GM19023 (cell line): ENCODE measurements around the gene SNRPB2.

ENCODE experiments used
- ATAC-seq: cut with Tn5 transposase; IDR thresholded peaks from one replicate; pipeline ENCODE4 v1.9.1; 2021; ENCODE audit warnings: mild to moderate bottlenecking, moderate library complexity; ENCODE audit not compliant: unreplicated experiment

SNRPB2 gene

DNA sequence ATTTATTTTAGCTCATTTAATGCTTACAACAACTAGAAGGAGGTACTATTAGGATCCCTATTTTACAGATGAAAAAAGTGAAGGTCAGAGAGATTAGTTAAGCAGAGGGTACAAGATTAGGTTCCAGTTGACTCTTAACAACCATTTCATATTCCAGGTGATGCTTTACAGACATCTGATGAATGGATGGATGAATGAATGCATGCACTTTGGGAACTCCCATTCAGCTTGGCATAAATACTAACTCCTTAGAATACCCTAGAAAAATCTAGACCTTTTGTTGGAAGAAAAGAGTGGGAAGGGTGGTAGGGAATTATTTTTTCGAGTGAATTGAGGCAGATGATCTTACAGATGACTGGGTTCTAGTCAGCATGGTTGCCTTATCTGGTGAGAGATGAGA, 746 bp upstream of the SNRPB2 start:
- ATAC-seq, result no peak

DNA sequence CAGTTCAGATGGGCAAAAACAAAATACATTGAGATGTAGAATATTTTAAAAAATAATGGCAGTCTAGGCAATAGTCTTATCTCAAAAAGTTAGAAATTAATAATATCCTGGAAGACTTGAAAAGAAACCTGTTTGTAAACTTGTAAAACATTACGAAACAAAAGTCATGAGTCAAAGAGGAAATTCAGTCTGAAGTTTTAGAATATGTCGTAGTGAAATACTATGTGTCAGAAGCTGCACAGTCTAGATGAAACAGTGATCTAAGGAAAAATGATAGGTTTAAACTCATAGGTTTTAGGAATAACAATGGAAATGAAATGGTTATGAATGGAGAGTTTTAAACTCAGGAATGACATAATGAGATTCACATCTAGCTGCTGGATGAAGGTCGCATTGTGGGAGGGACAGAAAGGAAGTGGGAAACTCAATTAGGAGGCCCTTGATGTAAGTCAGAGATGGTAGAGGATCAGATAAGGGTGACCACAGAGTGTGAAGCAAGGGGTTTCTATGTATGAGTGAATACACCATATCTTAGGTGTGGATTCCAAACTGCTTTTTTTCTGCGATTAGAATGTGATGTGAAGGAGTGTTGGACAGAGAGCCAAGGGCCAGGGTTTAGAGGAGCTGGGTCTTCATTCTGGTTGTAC, 2.8 kb downstream of the SNRPB2 start:
- ATAC-seq, result no peak

DNA sequence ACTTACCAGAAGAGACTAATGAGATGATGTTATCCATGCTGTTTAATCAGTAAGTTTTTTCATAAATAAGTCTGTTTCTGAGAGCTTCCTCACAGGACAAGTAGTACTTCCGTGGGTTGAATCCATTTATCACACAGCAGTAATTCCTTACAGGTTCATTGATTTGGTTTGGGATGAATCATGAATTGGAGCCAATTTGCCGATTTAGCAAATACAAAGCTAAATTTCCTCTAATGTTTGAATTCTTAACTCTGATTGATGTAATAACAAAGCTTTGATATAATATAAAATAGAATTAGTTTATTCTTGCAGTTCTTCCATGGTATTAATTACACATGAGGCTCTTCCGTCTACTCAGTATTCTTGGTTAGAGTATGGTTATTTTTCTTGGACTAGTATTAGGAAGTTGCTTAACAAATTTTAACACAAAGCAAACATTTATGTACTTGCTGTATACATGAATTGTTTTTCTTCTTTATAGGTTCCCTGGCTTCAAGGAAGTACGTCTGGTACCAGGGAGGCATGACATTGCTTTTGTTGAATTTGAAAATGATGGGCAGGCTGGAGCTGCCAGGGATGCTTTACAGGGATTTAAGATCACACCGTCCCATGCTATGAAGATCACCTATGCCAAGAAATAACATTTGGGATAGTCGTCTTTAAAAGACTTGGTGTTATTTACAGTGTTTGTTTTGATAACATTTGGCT, 10.7 kb downstream of the SNRPB2 start:
- ATAC-seq, result no peak

DNA sequence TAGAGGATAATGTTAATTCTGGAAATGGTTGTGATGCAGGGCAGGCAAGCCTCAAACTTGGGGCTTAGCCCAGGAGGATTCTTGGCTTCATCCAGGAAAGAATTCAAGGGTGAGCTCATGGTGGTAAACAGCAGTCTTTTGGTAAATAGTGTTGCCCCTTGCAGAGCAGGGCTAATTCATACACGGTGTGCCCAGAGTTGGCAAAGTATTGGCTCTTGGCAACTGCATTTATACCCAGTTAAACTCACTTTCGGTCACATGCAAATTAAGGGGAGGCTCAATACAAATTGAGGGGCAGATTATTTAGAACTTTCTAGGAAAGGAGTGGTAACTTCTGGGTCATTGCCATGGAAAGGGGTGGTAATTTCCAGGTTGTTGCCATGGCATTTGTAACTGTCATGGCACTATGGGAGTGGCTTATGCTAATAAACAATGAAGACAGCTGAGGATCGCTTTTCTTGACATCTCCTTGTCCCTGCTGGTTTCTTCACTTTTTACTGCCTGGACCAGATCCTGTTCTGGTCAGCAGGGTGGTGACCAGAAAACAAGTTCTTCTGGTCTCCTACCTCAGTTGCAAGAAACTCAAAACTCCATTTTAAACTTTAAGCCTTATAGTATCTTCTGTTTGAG, 14.5 kb downstream of the SNRPB2 start:
- ATAC-seq, result no peak

DNA sequence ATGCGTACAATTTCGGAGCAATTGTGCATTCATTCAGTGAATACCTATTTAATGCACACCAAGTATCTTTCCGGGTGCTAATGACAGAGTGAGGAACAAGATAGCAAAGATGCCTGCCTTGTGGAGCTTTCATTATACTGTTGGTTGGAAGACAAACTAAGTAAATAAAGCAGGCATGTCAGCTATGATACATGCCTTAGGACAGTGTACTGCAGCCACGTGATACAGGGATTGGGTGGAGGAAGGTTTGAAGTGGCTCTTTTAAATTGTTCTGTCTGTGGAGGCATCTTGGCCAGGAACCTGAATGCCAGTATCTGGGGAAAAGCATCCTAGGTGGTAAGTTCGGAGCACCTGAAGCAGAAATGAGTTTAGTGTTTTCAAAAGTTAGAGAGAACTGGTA, 15.4 kb downstream of the SNRPB2 start:
- ATAC-seq, result no peak

DNA sequence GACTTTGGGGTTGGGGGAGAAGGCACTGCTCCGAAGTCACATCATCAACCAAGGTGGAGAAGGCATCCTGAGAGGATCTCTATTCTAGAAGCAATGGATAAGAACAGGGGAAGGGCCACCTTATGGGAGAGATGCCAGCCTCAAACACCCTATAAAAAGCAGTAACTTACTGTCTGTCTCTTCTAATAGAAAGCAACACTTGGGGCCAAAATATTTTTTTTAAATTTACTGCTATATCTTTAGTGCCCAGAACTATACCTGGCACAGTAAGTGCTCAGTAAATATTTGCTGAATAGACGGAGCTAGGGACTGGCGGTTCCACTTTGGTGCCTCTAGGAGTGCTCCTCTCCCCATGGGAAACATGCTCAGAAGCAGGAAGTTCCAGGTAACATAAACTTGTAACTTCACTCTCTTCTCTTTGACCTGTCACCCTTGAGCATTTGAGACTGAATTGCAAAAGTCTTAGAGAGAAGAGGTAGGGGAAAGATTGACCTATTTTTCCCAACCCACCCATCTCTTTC, 17.5 kb downstream of the SNRPB2 start:
- ATAC-seq, result no peak

DNA sequence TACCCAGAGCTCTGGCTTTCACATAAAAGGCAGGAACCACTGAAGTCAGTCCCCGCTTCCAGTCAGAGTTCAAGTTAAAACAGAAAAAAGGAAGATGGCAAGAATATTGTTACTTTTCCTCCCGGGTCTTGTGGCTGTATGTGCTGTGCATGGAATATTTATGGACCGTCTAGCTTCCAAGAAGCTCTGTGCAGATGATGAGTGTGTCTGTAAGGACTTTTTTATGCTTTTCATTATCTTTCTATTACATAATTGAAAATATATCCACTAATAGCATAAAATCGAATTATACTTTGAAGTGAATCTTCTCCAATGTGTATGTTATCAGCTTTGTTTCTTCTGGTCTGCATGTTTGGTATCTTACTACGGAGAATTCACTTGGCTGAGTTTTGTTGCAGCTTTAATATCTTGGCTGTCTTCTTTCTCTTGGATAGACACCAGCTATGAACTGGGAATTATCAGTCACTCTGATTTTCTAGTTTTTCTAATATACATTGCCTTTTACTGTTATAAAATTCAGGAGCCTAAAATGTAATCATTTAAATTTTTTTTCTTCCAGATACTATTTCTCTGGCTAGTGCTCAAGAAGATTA, 18.6 kb downstream of the SNRPB2 start, which contains the start of gene OTOR:
OTOR (plus strand) TSS at position 51 of the 593 bp plus-strand sequence; CDS start at position 95, 44 bp downstream.
- ATAC-seq, result no peak

DNA sequence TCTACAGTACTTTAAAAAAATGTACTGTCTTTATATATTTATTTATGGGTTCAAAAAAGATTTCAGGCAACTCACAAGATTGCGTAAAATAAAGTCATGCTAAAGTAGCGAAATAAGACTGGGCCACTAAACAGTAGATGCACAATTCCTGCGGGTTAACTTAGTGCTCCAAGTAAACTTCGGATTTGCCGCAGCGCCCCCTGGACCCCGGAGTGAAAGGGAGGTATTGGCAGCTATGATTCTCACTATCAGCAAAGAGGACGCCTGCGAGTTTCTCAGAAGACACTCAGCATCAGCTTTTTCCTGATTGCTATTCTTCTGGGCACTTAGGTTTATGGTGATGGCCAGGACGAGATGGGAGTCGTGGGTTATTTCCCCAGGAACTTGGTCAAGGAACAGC, 19.7 kb downstream of the SNRPB2 start:
- ATAC-seq, result no peak

DNA sequence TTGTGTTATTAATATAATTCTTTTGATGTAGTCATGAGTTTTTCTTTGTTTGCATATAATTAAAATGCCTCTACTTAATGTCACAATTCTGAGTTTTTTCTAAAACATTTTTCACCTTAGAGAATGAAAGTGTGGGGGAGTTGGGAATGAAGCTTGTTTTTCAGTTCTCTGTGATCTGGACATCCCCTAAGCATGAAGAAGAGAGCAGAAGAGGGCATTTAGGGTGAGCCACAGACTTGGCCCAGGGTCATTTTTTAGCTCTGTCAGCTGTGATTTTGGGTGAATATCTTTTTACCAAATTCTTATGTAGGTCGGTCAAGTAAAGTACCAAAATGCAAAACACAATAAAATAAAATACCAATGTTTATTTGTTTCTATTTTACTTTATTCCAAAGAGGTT, 22.3 kb downstream of the SNRPB2 start:
- ATAC-seq, result no peak

DNA sequence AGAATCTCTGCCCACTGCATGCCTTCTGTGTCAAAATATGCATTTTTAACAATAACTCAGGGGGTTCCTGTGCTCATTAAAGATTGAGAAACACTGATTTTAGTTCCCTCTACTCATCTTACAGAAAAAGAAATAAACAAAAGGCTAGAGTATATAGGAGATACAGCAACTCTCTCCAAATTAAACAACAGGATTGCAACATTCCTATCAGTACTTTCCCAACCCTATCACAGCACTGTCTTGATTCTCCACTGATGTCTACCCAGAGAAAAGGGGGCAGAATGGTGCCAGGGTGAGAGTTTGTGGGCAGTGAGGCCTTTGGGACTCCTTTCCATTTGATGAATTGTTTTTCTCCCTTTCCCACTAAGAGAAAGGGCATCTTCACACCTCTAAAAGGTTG, 23.1 kb downstream of the SNRPB2 start:
- ATAC-seq, result no peak

DNA sequence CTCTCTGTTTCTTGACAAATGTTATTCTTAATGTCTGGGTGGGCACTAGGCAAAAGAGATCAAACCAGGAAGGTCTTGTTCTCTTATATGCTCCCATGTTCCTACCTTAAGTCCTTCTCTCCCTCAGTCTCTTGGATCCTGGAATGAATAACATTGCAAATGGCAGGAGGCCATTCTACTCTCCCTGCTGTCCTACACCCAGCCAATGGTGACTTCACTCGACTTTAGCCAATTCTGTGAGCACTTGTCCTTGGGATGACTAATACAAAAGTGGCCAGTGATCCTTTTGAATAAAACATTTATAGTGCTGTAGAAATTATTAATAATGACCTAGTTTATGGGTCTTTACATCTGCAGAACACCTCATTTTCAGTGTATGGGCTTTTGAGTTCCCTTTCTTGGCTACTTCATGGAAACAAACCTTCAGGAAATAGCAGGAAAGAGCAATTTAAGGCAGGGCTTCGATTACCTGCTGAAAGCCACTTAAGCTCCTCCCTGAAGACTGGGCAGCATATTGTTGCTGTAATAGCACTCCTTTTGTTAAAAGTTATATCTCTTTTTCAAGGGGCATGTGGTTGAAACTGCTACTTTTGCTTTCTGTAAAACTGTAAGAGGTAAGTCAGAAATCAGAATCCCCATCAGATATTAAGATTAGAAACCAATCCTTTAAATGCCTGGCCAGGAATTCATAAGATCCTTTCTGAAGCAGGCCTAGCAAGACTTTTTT, 28.8 kb downstream of the SNRPB2 start:
- no peak for ATAC-seq

DNA sequence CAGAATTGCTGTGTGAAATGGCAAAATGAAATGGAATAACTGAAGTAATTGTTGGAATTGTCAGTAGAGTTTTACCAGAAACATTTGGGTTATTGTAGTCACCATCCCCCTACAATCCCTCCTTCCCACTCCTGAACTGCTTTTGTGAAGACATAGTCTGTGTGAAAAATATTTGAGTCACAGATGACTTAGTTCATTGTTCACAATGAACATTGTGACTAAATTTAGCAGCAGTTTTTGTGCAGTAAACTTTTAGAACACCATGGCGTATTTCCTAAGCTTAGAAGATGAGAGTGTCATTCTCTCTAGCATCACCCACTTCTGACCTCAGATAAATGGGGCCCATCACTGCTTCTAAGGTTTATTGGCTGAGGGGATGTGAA, 29.3 kb downstream of the SNRPB2 start:
- no peak for ATAC-seq

DNA sequence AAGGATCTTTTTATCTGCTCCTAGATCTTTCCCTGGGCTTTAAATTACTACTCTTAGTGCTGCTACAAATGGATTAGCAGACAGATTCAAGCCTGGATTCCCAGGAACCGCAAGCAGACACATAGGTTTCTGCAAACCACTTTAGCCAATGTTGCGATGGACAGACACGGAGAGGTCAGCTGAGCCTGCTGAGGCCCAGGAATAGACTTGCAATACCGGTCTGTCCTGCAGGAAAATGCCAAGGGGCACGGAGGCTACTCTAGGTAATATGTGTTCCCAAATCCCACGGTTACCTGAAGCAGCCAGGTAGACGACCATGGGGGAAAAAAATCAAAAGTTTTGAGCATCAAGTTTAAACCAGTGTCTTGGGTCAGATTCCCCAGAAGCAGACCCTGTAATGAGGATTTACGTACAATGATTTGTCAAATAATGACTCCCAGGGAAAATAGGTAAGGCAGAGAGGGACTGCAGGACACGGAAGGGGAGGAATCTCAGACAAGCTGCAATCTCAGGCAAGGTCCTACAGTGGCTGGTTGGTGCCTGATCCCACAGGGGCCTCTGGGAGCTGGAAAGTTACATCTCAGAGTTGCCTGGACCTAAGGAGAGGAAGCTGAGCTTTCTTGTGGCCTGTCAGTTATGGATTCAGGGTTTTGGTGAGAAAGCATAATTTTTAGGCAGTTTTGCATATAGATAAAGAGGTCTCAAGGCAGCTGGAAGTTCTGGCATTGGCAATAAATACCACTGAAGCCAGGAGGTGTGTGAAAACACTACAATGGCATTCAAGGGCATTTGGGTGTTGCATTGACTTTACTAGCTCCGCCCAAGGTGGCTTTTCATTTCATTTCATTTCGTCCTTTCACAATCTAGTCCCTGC, 30.8 kb downstream of the SNRPB2 start:
- ATAC-seq, result no peak

DNA sequence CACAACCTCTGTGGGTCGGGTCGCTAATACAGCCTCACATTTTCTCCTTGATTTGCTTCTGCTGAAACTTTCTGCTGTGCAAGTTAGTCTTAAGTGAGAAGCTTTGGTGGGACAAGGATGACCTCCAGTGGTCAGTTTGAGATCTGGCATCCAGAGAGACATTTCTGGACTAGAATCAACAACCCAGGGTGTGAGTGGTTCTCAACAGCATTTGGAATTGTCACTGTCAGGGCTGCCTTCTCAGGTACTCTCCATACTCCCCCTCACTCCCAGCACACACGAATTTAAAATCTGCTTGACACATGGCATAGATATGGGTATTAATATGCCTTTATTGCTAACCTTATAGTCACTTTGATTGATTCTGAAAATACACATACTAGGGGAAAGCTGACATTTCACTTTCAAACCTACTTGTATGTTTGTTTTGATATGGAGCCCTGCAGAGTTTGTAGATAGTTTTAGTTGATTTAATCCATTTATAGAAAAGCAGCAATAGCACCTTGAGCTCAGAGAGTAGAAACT, 31.5 kb downstream of the SNRPB2 start:
- ATAC-seq, result peak; percentile 68

DNA sequence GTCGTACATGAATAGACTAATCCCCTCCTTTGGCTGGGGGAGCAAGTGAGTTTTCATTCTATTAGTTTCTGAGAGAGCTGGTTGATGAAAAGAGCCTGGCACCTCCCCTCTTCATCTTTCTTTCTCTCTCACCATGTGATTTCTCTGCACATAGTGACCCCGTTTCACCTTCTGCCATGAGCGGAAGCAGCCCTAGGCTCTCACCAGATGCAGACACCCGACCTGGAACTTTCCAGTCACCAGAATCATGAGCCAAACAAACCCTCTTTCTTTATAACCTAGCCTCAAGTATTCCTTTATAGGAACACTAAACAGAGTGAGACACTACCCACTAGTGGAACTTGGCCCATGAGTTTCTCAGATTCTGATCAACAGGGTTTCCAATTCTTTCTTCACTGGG, 34.7 kb downstream of the SNRPB2 start:
- no peak for ATAC-seq

DNA sequence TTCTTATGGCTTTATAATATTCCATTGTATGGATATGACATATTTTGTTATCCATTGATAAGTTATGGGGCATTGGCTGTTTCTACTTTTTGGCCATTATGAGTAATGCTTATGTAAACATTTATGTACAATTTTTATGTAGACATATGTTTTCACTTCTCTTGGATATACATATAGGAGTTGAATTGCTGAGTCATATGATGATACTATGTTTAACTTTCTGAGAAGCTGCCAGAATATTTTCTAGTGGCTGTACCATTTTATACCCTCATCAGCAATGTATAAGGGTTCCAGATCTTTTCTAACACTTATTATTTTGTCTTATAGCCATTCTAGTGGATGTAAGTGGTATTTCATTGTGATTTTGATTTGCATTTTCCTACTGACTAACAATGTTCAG, 41.4 kb downstream of the SNRPB2 start:
- ATAC-seq, result no peak

DNA sequence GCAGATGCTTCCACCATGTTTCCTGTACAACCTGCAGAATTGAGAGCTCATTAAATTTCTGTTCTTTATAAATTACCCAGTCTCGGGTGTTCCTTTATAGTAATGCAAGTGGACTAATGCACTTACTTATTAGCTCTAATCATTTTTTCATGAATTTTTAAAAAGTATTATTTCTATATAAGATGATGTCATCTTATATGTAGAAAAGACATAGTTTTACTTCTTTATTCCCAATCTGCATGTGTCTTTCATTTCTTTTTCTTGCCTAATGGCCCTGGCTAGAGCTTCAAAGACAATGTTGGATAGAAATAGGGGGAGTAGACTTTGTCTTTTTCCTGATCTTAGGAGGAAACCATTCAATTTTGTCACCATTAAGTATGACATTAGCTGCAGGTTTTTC, 46.1 kb downstream of the SNRPB2 start:
- ATAC-seq, result no peak

DNA sequence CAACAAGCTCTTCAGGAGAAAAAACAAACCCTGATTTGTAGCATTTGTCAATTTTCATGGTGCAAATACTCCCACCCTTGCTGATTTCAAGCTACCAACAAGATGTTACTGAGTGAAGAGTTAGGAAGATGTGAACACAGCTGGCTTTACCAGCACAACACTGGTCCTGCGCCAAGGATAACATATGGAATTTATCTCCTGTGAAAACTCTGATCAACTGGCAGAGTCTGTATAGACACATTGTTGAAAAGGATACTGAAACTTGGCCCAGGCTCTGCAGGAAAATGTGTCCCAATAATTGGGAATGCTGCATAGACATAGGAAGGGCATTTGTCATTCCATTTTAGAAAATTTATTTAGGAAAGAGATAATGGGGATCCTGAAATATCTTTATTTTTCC, 47.3 kb downstream of the SNRPB2 start:
- ATAC-seq, result no peak

DNA sequence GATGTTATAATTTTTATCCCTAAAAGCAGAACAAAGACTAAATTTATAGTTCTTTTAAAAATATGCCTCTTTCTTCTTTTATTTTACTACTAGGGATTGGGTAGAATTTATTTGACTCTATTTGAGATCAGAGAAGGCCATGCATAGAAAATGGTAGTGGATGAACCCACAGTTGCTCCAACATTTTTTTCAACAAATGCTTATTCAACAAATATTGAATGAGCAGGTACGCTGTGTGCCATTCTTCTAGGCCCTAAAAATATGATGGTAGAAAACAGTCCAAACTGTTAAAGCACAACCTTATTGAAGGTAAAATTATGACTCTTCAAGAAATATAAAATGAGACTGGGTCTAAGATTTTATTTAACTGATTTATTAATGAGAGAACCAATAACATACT, 48.3 kb downstream of the SNRPB2 start:
- no peak for ATAC-seq

DNA sequence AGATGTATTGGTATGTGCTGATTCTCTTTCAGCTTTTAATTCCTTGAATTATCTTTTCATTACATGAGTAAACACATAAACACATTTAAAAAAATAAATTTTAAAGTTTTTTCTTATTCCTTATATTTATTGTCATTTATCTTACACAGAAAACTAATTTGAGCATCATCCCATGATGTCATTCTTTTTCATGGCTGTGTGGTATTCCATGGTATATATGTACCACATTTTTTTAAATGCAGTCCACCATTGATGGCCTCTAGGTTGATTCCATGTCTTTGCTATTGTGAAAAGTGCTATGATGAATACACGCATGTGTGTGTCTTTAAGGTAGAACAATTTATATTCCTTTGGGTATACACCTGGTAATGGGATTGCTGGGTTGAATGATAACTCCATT, 51.7 kb downstream of the SNRPB2 start:
- no peak for ATAC-seq
